GM12878 (cell line): Measurements from ENCODE around the gene SHISA6. TPM values are rescaled to one million over a fixed set of nuclear protein-coding genes. Genes with fewer than 3 reads are reported as not detected.

ENCODE experiments used
- ATAC-seq: fragments of 200-7000 bp; cut with Tn5 transposase; 3 replicates; pipeline ENCODE4 v1.9.1; 2020; ENCODE audit warnings: mild to moderate bottlenecking, moderate library complexity
- BruUV-seq: library from RNA; stranded (reverse); fragments of 400-500 nt; replicated peaks from 2 replicates; lab custom pipeline; 2021; lab: Mats Ljungman, UMichigan
- CTCF ChIA-PET: fragments of 300-600 bp; sonication (Branson Sonifier 250); formaldehyde crosslinking; extraction: SDS; loops from one replicate; lab custom pipeline; 2021; ENCODE audit warnings: inconsistent platforms; lab: Yijun Ruan, JAX
- POLR2A ChIA-PET: fragments of 350-600 bp; formaldehyde crosslinking; extraction: SDS; loops from one replicate; lab custom pipeline; 2021; ENCODE audit warnings: inconsistent platforms; lab: Charles Lee
- RAD21 ChIA-PET: fragments of 300-600 bp; sonication (Branson Sonifier 250); formaldehyde crosslinking; loops from one replicate; lab custom pipeline; 2023; ENCODE audit warnings: antibody characterized with exemption; ENCODE audit not compliant: unreplicated experiment; lab: Charles Lee
- SMC1A ChIA-PET: fragments of 300-600 bp; sonication (Branson Sonifier 250); formaldehyde crosslinking; loops from one replicate; lab custom pipeline; 2023; ENCODE audit not compliant: unreplicated experiment, uncharacterized antibody; lab: Charles Lee
- DNase-seq: peaks from one replicate; pipeline ENCODE4 v3.0.0-alpha.2; 2011; ENCODE audit warnings: low read depth, low spot score
- FAIRE-seq: peaks from 3 replicates; lab custom pipeline; 2011; peaks lifted over from hg19 to GRCh38; lab: Jason Lieb, UNC
- H2AFZ ChIP-seq: 2 replicates; pipeline ENCODE4 v1.6.0; 2011; ENCODE audit warnings: low read depth, low read length, control low read depth; ENCODE audit not compliant: control insufficient read depth
- H3K27ac ChIP-seq: 2 replicates; pipeline ENCODE4 v1.5.1; 2011; ENCODE audit warnings: control low read depth; ENCODE audit not compliant: control insufficient read depth, insufficient read depth
- H3K27me3 ChIP-seq, 2 experiments: replicated peaks in 1 of 2; 2 replicates each; pipeline versions ENCODE4 v1.6.0 to v1.6.1; 2011; ENCODE audit warnings: low read length in 1 of 2; ENCODE audit not compliant: control insufficient read depth in 2 of 2, insufficient read depth in 2 of 2
- H3K36me3 ChIP-seq, 2 experiments: 2 replicates each; pipeline ENCODE4 v1.5.1; 2011; ENCODE audit warnings: low read length in 1 of 2; ENCODE audit not compliant: control insufficient read depth in 2 of 2, insufficient read depth in 2 of 2
- H3K4me1 ChIP-seq: 2 replicates; pipeline ENCODE4 v1.6.1; 2011; ENCODE audit warnings: mild to moderate bottlenecking, low read length, moderate library complexity, mixed read lengths; ENCODE audit not compliant: control insufficient read depth, insufficient read depth
- H3K4me2 ChIP-seq: 2 replicates; pipeline ENCODE4 v1.6.0; 2011; ENCODE audit warnings: control low read depth; ENCODE audit not compliant: control insufficient read depth, insufficient read depth
- H3K4me3 ChIP-seq: fragments of 200-600 bp; sonication (generic); 2 replicates; pipeline ENCODE4 v1.5.1; 2016
- H3K79me2 ChIP-seq: 2 replicates; pipeline ENCODE4 v1.6.0; 2011; ENCODE audit warnings: low read length; ENCODE audit not compliant: control insufficient read depth, insufficient read depth
- H3K9ac ChIP-seq: 2 replicates; pipeline ENCODE4 v1.8.0; 2011; ENCODE audit warnings: low read length, control low read depth, mixed read lengths; ENCODE audit not compliant: control insufficient read depth, insufficient read depth
- H3K9me3 ChIP-seq: replicated peaks from 3 replicates; pipeline ENCODE4 v1.5.1; 2011; ENCODE audit warnings: mild to moderate bottlenecking, low read length; ENCODE audit not compliant: control insufficient read depth, insufficient read depth
- H4K20me1 ChIP-seq: 2 replicates; pipeline ENCODE4 v1.6.0; 2011; ENCODE audit not compliant: control insufficient read depth, insufficient read depth
- BRCA1 ChIP-seq: IDR thresholded peaks from 2 replicates; pipeline ENCODE4 v1.6.1; 2011; ENCODE audit warnings: low read depth, low read length, improper control_type of control experiment
- CREB1 ChIP-seq: IDR thresholded peaks from 2 replicates; pipeline ENCODE4 v1.6.1; 2012; ENCODE audit warnings: low read depth, mild to moderate bottlenecking, inconsistent platforms
- E2F8 ChIP-seq: fragments of 450-650 bp; IDR thresholded peaks from 2 replicates; pipeline ENCODE4 v1.6.1; 2018; ENCODE audit warnings: mild to moderate bottlenecking, low read depth, moderate library complexity; ENCODE audit not compliant: partially characterized antibody
- FOS ChIP-seq: IDR thresholded peaks from 3 replicates; pipeline ENCODE4 v1.6.1; 2011; ENCODE audit warnings: borderline replicate concordance; ENCODE audit not compliant: insufficient read length; ENCODE audit errors: extremely low read depth
- HCFC1 ChIP-seq: fragments of 150-350 bp; IDR thresholded peaks from 2 replicates; pipeline ENCODE4 v1.6.1; 2014; ENCODE audit warnings: low read length
- HDAC2 ChIP-seq: fragments of 200-600 bp; sonication (generic); IDR thresholded peaks from 2 replicates; pipeline ENCODE4 v1.6.1; 2017
- IRF4 ChIP-seq: IDR thresholded peaks from 2 replicates; pipeline ENCODE4 v1.6.1; 2011; ENCODE audit warnings: low read depth, low read length
- REST ChIP-seq: IDR thresholded peaks from 2 replicates; pipeline ENCODE4 v1.6.1; 2012; ENCODE audit warnings: mild to moderate bottlenecking, low read depth, low read length
- TARDBP ChIP-seq: IDR thresholded peaks from 2 replicates; pipeline ENCODE4 v1.6.1; 2016; ENCODE audit warnings: borderline replicate concordance
- TCF12 ChIP-seq: IDR thresholded peaks from 2 replicates; pipeline ENCODE4 v1.6.1; 2011; ENCODE audit warnings: low read depth, mild to moderate bottlenecking, low read length
- WGBS: methylation state at CpG from one replicate; pipeline ENCODE4 v1.1.6; 2016; ENCODE audit warnings: low lambda C conversion rate; ENCODE audit not compliant: insufficient replicate concordance, insufficient coverage; ENCODE audit errors: missing lambda C conversion rate; 5-methylcytosine and 5-hydroxymethylcytosine counted together
- in situ Hi-C: fragments of 300-500 bp; cut with MboI; formaldehyde crosslinking; loops from 9 replicates; pipeline ENCODE4 v1.14.3; 2018; ENCODE audit warnings: mixed read lengths
- intact Hi-C: fragments of 100-400 bp; cut with micrococcal nuclease; formaldehyde crosslinking; loops from one replicate; pipeline ENCODE4 v1.14.2; 2022; ENCODE audit not compliant: unreplicated experiment
- polyA plus RNA-seq, 11 experiments: library from polyadenylated mRNA; depleted of rRNA in 4 of 11; unstranded in 6 of 11; stranded (reverse) in 5 of 11; fragments of >200 nt; fragmentation: Nextera tagmentation in 4 of 11; fragmentation: Illumina TruSeq in 1 of 11; extraction: Ambion mirVana in 4 of 11; extraction: Trizol in 1 of 11; gene quantifications; 1 replicate in 1 of 11; 2 replicates in 10 of 11; pipeline versions ENCODE4 v1.2.1 to v1.2.3, GENCODE V29; 2011 to 2016; ENCODE audit warnings: inconsistent platforms in 2 of 11, missing spikeins in 2 of 11, low read depth in 1 of 11
- total RNA-seq, 4 experiments: library from RNA; depleted of rRNA in 3 of 4; stranded (reverse); fragments of >200 nt in 3 of 4; fragmentation: Illumina TruSeq in 1 of 4; extraction: Trizol in 1 of 4; gene quantifications; 2 replicates each; pipeline versions ENCODE4 v1.2.1 to v1.2.3, GENCODE V29; 2013 to 2021
- TF ChIP-seq, protein P1 (sequence below): IDR thresholded peaks from 2 replicates; pipeline ENCODE4 v1.6.1; 2012; ENCODE audit warnings: improper control_type of control experiment, low read depth, low read length; ENCODE audit not compliant: insufficient replicate concordance

Gene SHISA6
- total and polyA plus RNA-seq, 10 of the 15 experiments (the other 5 are each of a cell fraction or from before 2014, with no cell fraction given): not detected

- no peak for TF ChIP-seq REST
- TF ChIP-seq FOS: no peak
- TF ChIP-seq CREB1: no peak
- no peak for TF ChIP-seq TCF12
- no peak for TF ChIP-seq IRF4
Measured at GRCh38 chr17:11561702-11562101, 320.7 kb downstream of the SHISA6 start (continued).

DNA sequence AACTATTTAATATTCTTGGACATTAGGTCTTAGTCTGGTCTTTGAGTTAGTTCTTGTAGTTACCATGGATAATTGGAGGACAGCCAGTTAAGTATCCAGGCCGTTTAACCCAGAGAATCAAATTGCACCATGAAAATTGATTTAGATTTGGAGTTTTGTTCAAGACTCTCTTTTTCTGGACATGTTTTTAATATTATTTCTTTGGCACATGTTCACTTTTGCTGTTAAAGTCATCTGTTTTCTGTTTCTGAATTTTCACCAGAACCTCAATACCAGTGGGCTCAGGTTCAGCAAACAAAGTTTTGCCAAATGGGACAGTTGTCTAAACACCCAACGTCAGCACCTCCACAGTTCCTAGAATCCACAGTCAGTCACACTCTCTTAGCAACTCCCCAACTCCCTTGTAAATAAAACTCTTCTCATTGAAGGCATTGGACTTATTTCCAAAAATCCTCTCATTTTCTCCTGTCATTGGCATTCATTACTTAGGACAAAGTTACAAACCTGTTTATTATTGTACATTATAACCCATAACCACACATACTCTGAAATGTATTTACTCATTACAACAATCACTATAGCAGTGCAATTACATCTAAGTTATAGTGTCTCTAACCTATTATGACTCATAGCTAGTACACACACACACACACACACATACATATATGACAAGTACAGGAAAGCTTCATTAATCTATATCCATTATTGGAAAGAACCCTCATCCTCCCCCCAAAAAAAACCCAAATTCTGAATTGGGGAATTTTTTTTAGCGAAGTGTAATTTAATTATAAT, 323.8 kb downstream of the SHISA6 start:
- H3K27ac ChIP-seq: no peak overlapping the region
- intact Hi-C loops (no loop called here), in situ Hi-C loops (no loop called here)
- H3K4me3 ChIP-seq: no peak overlapping the region
- RAD21 ChIA-PET: no interaction called here
- H4K20me1 ChIP-seq: no peaks in the 10 kb centered on the region
- CTCF ChIA-PET: no interaction called here
- no peaks in the 10 kb centered on the region for H3K36me3 ChIP-seq
- H3K4me1 ChIP-seq: no peaks in the 10 kb centered on the region
- DNase-seq (no peak), ATAC-seq (no peak), FAIRE-seq (no peak)
- no peaks in the 10 kb centered on the region for H3K79me2 ChIP-seq
- H3K4me2 ChIP-seq: no peak overlapping the region
- SMC1A ChIA-PET: no interaction called here
- WGBS: 2% methylated on average over 3 of the region's 3 CpGs
- no TSS peak for BruUV-seq
- no peaks in the 10 kb centered on the region; the same call in 2 of the 3 replicates for H3K9me3 ChIP-seq
- H2AFZ ChIP-seq: no peak overlapping the region
- POLR2A ChIA-PET: no interaction called here
- no peaks in the 10 kb centered on the region for H3K27me3 ChIP-seq
- H3K9ac ChIP-seq: no peak overlapping the region
- TF ChIP-seq, protein P1, sequence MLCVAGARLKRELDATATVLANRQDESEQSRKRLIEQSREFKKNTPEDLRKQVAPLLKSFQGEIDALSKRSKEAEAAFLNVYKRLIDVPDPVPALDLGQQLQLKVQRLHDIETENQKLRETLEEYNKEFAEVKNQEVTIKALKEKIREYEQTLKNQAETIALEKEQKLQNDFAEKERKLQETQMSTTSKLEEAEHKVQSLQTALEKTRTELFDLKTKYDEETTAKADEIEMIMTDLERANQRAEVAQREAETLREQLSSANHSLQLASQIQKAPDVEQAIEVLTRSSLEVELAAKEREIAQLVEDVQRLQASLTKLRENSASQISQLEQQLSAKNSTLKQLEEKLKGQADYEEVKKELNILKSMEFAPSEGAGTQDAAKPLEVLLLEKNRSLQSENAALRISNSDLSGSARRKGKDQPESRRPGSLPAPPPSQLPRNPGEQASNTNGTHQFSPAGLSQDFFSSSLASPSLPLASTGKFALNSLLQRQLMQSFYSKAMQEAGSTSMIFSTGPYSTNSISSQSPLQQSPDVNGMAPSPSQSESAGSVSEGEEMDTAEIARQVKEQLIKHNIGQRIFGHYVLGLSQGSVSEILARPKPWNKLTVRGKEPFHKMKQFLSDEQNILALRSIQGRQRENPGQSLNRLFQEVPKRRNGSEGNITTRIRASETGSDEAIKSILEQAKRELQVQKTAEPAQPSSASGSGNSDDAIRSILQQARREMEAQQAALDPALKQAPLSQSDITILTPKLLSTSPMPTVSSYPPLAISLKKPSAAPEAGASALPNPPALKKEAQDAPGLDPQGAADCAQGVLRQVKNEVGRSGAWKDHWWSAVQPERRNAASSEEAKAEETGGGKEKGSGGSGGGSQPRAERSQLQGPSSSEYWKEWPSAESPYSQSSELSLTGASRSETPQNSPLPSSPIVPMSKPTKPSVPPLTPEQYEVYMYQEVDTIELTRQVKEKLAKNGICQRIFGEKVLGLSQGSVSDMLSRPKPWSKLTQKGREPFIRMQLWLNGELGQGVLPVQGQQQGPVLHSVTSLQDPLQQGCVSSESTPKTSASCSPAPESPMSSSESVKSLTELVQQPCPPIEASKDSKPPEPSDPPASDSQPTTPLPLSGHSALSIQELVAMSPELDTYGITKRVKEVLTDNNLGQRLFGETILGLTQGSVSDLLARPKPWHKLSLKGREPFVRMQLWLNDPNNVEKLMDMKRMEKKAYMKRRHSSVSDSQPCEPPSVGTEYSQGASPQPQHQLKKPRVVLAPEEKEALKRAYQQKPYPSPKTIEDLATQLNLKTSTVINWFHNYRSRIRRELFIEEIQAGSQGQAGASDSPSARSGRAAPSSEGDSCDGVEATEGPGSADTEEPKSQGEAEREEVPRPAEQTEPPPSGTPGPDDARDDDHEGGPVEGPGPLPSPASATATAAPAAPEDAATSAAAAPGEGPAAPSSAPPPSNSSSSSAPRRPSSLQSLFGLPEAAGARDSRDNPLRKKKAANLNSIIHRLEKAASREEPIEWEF: no peak
- TF ChIP-seq BRCA1 (no peak), TARDBP (no peak), HDAC2 (no peak), HCFC1 (no peak), E2F8 (no peak)
